ENCODE measurements around the gene LRIF1. TPM values are rescaled to one million over a fixed set of nuclear protein-coding genes. Genes with fewer than 3 reads are reported as not detected.
"Not testable (repeated sequence)": the region's sequence is repeated elsewhere in the genome, so short reads cannot be mapped to it uniquely, and the experiment has no call there.

The LRIF1 gene
- total RNA-seq, 4 donors from 2014 or later: 9.0 to 10.6 (median 9.6) TPM

DNA sequence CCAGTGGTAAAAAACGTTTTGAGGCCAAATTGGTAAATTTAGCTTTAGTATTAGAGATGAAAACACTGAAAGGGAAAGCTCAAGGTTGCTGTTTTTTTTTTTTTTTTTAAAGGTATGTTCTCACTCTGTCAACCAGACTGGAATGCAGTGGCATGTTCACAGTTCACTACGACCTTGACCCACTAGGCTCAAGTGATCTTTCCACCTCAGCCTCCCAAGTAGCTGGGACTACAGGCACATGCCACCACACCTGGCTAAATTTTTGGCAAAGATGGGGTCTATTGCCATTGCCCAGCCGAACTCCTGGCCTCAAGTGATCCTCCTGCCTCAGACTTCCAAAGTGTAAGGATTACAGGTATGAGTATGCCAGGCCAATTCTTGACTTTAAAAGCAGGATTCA lies 18.9 kb downstream of the LRIF1 start:
- TF ChIP-seq POLR2A (IDR thresholded peaks at IDR 0.05): no peak
- TF ChIP-seq, protein P1, sequence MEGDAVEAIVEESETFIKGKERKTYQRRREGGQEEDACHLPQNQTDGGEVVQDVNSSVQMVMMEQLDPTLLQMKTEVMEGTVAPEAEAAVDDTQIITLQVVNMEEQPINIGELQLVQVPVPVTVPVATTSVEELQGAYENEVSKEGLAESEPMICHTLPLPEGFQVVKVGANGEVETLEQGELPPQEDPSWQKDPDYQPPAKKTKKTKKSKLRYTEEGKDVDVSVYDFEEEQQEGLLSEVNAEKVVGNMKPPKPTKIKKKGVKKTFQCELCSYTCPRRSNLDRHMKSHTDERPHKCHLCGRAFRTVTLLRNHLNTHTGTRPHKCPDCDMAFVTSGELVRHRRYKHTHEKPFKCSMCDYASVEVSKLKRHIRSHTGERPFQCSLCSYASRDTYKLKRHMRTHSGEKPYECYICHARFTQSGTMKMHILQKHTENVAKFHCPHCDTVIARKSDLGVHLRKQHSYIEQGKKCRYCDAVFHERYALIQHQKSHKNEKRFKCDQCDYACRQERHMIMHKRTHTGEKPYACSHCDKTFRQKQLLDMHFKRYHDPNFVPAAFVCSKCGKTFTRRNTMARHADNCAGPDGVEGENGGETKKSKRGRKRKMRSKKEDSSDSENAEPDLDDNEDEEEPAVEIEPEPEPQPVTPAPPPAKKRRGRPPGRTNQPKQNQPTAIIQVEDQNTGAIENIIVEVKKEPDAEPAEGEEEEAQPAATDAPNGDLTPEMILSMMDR (IDR thresholded peaks at IDR 0.05): no peak
- no peak for DNase-seq (ENCODE audit: low spot score in 2 of 2)
- no peak overlapping the region for H3K4me3 ChIP-seq (ENCODE audit: low read depth, poor library complexity, severe bottlenecking)
- intact Hi-C loops (cut with DNase I; ENCODE audit: low total_unique reads): no loop called here
- WGBS, 2 donors: 57 to 65% methylated on average over 3 of the region's 3 CpGs

DNA sequence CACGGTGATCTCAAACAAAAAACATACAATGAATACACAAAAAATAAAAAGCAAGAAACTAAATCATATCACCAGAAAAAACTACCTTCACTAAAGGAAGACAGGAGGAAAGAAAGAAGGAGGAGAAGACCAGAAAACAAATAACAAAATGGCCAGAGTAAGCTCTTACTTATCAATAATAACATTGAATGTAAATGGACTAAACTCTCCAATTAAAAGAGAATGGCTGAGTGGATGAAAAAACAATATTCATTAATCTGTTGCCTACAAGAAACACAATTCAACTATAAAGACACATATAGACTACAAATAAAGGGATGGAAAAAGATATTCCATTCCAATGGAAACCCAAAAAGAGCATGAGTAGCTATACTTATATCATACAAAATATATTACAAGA lies 27.2 kb downstream of the LRIF1 start:
- intact Hi-C loops (cut with DNase I; ENCODE audit: low total_unique reads): no loop called here
- TF ChIP-seq POLR2A (IDR thresholded peaks at IDR 0.05): no peak
- TF ChIP-seq, protein P1 (IDR thresholded peaks at IDR 0.05): no peak
- WGBS, 2 donors: 90% methylated on average over 1 of the region's 1 CpG
- H3K4me3 ChIP-seq (ENCODE audit: low read depth, poor library complexity, severe bottlenecking): no peak overlapping the region
- DNase-seq (ENCODE audit: low spot score in 2 of 2): no peak

DNA sequence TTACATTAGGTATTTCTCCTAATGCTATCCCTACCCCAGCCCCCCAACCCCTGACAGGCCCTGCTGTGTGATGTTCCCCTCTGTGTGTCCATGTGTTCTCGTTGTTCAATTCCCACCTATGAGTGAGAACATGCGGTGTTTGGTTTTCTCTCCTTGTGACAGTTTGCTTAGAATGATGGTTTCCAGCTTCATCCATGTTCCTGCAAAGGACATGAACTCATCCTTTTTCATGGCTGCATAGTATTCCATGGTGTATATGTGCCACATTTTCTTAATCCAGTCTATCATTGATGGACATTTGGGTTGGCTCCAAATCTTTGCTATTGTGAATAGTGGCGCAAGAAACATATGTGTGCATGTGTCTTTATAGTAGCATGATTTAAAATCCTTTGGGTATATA lies 32.6 kb downstream of the LRIF1 start:
- whole genome bisulfite sequencing, 2 donors: 78 to 88% methylated on average over 3 of the region's 3 CpGs
- intact Hi-C loops (cut with DNase I; ENCODE audit: low total_unique reads); DNase-seq (ENCODE audit: low spot score in 2 of 2); H3K4me3 ChIP-seq (ENCODE audit: low read depth, poor library complexity, severe bottlenecking): not testable (repeated sequence)

DNA sequence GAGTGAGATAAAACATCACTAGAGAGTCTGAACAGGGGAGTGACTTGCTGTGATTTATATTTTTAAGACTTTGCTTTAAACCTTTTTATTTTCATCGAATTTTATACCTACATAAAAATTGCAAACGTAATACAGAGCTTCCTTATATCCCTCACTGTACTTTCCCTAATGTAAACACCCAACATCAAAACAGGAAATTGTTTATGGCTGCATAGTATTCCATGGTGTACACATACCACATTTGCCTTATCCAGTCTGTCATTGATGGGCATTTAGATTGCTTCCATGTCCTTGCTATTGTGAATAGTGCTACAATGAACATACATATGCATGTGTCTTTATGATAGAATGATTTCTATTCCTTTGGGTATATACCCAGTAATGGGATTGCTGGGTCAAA lies 34.8 kb downstream of the LRIF1 start:
- H3K4me3 ChIP-seq (ENCODE audit: low read depth, poor library complexity, severe bottlenecking): no peak overlapping the region
- intact Hi-C loops (cut with DNase I; ENCODE audit: low total_unique reads): no loop called here
- 49 to 70% methylated on average over 2 of the region's 2 CpGs for WGBS, 2 donors
- TF ChIP-seq POLR2A (IDR thresholded peaks at IDR 0.05): no peak
- TF ChIP-seq, protein P1 (IDR thresholded peaks at IDR 0.05): no peak
- DNase-seq (ENCODE audit: low spot score in 2 of 2): no peak

DNA sequence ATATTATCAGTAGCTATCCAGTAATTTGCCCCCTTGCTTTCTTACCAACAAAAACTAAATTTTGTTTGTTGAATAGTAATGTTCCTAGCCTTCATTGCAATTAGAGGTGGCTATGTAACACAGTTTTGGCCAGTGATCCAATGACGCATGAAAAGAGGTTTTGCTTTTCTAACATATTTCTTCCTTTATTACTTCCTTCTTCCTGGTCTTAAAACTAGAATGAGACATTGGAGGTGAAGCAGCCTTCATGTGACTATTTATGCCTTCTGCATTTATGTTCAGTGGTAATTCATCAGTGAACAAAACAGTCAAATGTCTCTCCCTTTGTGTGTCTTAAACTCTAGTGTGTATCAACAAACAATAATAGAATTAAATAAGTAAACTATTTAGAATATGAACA lies 35.5 kb downstream of the LRIF1 start:
- whole genome bisulfite sequencing, 2 donors: 86 to 96% methylated on average over 1 of the region's 1 CpG
- intact Hi-C loops (cut with DNase I; ENCODE audit: low total_unique reads): no loop called here
- TF ChIP-seq POLR2A (IDR thresholded peaks at IDR 0.05): no peak
- TF ChIP-seq, protein P1 (IDR thresholded peaks at IDR 0.05): no peak
- DNase-seq (ENCODE audit: low spot score in 2 of 2): no peak
- H3K4me3 ChIP-seq (ENCODE audit: low read depth, poor library complexity, severe bottlenecking): no peak overlapping the region

DNA sequence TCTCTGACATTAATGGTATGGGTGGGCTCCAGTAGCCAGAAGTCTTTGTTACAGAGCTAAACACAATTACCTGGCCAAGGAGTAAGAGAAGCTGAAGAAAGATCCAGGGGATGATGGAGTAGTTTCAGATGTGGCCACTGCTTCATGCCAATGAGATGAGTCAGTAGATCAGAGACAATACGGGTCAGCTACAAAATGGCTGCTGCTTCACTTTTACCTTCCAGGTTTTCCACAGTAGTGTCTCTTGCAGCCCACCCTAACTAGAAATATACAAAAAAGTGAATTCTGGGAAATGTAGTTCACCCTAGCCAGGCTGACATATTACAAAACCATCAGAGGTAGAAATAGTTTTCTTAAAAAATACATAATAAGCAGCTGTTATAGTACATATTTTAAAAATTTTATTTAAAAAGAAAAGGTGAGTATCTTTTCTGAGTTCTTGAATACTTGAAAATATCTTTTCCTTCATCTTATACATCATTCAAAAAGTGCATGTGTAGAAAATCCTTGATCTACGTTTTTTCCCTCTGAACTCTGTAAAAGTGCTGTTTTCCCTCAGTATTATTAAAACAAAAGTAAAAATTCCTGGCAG lies 36.1 kb downstream of the LRIF1 start:
- intact Hi-C loops (cut with DNase I; ENCODE audit: low total_unique reads): no loop called here
- DNase-seq (ENCODE audit: low spot score in 2 of 2): no peak

More for the DNA sequence above, 36.1 kb downstream of the LRIF1 start:
- H3K4me3 ChIP-seq (ENCODE audit: low read depth, poor library complexity, severe bottlenecking): no peak overlapping the region
- 67 to 68% methylated on average over 2 of the region's 2 CpGs for WGBS, 2 donors
- no peak for TF ChIP-seq POLR2A (IDR thresholded peaks at IDR 0.05)
- TF ChIP-seq, protein P1 (IDR thresholded peaks at IDR 0.05): no peak
